GM18867 (cell line): ENCODE results near the gene TGFB1I1.
"Not testable (repeated sequence)": the region's sequence is repeated elsewhere in the genome, so short reads cannot be mapped to it uniquely, and the experiment has no call there.

Source experiments
- ATAC-seq: cut with Tn5 transposase; IDR thresholded peaks from one replicate; pipeline ENCODE4 v1.9.1; 2021; ENCODE audit warnings: mild to moderate bottlenecking, moderate library complexity; ENCODE audit not compliant: unreplicated experiment

The TGFB1I1 gene

DNA sequence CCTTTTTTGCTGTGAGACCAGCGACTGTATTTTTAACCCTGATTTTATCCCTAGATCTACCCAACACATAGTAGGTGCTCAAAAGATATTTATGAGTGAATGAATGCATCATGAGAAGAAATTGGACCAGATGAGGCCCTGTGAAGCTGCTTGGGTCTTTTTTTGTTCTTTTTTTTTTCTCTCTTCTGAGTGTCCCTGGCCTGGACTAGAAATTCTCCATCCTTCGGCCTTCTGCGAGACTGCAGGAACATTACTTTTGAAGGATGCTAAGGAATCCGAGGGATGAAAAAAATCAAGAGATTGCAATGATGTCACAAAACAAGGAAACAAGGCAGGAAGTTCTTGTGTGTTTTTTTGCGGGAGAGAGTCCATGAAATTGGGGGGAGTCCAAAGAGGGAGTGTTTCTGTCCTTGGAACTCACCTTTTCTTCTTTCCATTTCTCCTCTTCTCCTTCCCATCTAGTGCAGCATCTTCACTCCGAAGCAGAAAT is 36.8 kb downstream of the TGFB1I1 start:
- ATAC-seq = no peak

DNA sequence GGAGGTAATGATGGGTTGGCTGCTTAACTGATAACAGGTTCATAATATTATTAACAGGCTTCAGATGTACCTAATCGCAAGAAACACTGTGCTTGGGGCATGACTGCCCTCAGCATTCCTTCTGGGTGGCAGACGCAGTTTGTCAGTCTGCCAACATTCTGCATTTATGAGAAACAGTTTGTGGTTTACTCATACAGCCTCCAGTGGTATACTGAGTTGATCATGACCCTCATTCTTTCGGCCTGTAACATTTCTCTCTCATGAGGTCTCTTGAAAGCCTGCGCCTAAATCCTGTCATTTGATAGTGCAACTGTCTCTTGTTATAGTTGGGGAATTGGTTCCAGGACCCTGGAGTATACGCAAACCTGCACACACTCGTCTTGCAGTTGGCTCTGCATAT is 41.2 kb downstream of the TGFB1I1 start:
- ATAC-seq = no peak

DNA sequence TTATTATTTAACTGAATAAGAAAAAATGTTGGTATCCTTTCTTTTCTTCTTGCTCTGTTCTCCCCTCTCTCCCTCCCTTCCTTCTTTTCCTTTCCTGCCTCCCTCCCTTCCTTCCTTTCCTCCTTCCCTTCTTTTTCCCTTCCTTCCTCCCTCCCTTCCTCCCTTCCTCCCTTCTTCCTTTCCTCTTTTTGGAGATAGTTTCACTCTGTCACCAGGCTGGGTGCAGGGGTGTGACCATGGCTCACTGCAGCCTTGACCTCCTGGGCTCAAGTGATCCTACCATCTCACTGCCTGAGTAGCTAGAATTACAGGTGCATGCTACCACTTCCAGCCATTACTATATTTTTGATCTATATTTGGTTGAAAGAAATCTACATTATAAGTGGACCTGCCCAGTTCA is 41.9 kb downstream of the TGFB1I1 start:
- ATAC-seq = no peak

- no peak for ATAC-seq
Observed at GRCh38 chr16:31517800-31518402, 45.9 kb downstream of the TGFB1I1 start.

DNA sequence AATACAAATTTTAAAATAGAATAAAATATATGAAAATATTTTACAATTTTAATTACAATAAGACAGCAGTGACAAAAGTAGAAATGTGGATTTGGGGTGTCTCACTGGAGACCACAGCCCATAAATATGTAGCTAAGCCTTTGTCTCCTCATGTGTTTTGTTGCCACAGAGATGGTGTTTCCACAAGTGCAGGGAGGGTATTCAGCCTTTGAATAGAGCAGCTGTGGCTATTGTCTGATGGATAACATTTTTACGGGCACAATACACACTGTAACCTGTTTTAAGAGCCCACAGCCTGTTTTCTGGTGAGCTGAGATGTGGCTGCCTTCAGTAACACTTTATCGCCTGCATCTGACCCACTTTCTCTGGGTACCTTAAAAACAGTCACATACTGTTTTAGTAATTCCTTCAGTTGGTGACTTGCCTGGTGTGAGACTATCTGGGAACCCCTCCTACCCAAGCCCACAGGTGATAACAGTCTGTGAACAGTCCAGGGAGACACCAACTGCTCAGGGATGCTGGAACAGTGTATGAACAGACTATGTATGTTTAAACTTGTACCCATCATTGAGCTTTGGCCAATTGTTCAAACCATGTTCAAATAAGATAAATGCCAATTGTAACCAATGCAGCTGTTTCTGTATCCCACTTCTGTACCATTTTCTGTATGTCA is 47.9 kb downstream of the TGFB1I1 start:
- ATAC-seq = no peak

- ATAC-seq = no peak
Observed at GRCh38 chr16:31521368-31521767, 49.4 kb downstream of the TGFB1I1 start.

DNA sequence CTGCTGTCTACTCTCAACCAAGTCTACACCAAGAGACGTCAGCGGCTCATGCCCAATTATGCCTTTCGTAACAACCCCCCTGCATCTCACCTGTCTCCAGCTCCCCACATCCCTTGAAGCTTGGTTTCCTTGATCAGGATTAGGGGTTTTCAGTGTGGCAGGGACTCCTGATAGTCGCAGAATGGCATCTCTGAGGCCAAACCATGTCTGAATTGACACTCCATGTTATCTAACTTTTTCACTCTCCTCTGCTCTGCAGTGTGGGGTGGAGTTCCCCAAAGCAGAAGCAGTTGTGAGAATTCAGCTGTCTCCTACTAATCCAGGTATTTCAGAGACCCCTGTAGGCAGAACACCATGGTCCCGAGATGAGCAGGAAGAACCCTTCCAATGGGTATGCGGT is 50.1 kb downstream of the TGFB1I1 start:
- no peak for ATAC-seq

GRCh38 chr16:31523768-31524167 is 51.8 kb downstream of the TGFB1I1 start:
- not testable (repeated sequence) for ATAC-seq

- no peak for ATAC-seq
Observed at GRCh38 chr16:31525113-31525512, 53.2 kb downstream of the TGFB1I1 start.
